Liver (tissue), 9 donors: Measurements from ENCODE around the gene GCNT2. TPM values are rescaled to one million over a fixed set of nuclear protein-coding genes. Genes with fewer than 3 reads are reported as not detected.
"Not testable (repeated sequence)": the region's sequence is repeated elsewhere in the genome, so short reads cannot be mapped to it uniquely, and the experiment has no call there.

Source experiments
- DNase-seq: peaks from one replicate; pipeline ENCODE4 v3.0.0-alpha.2; 2017; ENCODE audit warnings: low spot score
- H3K27ac ChIP-seq, 2 donors: one replicate each; pipeline ENCODE4 v1.7.0; 2013; ENCODE audit warnings: inconsistent platforms in 2 of 2, low read length in 2 of 2, control low read depth in 1 of 2, low read depth in 1 of 2, mild to moderate bottlenecking in 1 of 2
- H3K27me3 ChIP-seq, 4 donors: one replicate each; pipeline versions ENCODE4 v1.6.1 to v1.7.0; 2013; ENCODE audit warnings: low read length in 3 of 4, inconsistent platforms in 1 of 4, mild to moderate bottlenecking in 1 of 4, moderate library complexity in 1 of 4; ENCODE audit not compliant: control insufficient read depth in 4 of 4, insufficient read depth in 4 of 4
- H3K36me3 ChIP-seq, 4 donors: one replicate each; pipeline versions ENCODE4 v1.6.1 to v1.7.0; 2013; ENCODE audit warnings: low read length in 3 of 4, mild to moderate bottlenecking in 3 of 4, low read depth in 1 of 4, moderate library complexity in 1 of 4; ENCODE audit not compliant: control insufficient read depth in 4 of 4, insufficient read depth in 3 of 4
- H3K4me1 ChIP-seq, 4 donors: one replicate each; pipeline versions ENCODE4 v1.6.1 to v1.7.0; 2013; ENCODE audit warnings: low read length in 3 of 4, mild to moderate bottlenecking in 3 of 4, moderate library complexity in 1 of 4; ENCODE audit not compliant: control insufficient read depth in 4 of 4, insufficient read depth in 4 of 4
- H3K4me3 ChIP-seq, 3 donors: one replicate each; pipeline versions ENCODE4 v1.6.1 to v1.7.0; 2013; ENCODE audit warnings: low read length in 3 of 3, control low read depth in 1 of 3, low read depth in 1 of 3, mild to moderate bottlenecking in 1 of 3
- H3K9ac ChIP-seq, 2 donors: one replicate each; pipeline ENCODE4 v1.7.0; 2013; ENCODE audit warnings: low read length in 2 of 2, mild to moderate bottlenecking in 2 of 2, moderate library complexity in 2 of 2, control low read depth in 1 of 2, low read depth in 1 of 2
- H3K9me3 ChIP-seq, 4 donors: one replicate each; pipeline versions ENCODE4 v1.6.1 to v1.7.0; 2013; ENCODE audit warnings: low read length in 3 of 4; ENCODE audit not compliant: control insufficient read depth in 4 of 4
- CTCF ChIP-seq: fragments of 150-350 bp; IDR thresholded peaks from 2 replicates; pipeline ENCODE4 v1.5.1; 2017; ENCODE audit warnings: improper control_type of control experiment, low read depth, low read length; ENCODE audit not compliant: missing input control
- EGR1 ChIP-seq, 2 donors: IDR thresholded peaks; 2 replicates each; pipeline ENCODE4 v1.6.1; 2016 to 2018; ENCODE audit warnings: antibody characterized with exemption in 2 of 2, low read depth in 2 of 2
- FOXA1 ChIP-seq: IDR thresholded peaks from 2 replicates; pipeline ENCODE4 v1.6.1; 2016; ENCODE audit warnings: antibody characterized with exemption
- FOXA2 ChIP-seq: IDR thresholded peaks from 2 replicates; pipeline ENCODE4 v1.6.1; 2016; ENCODE audit warnings: antibody characterized with exemption
- GABPA ChIP-seq, 2 donors: IDR thresholded peaks in 1 of 2; conservative IDR thresholded peaks in 1 of 2; 2 replicates each; pipeline ENCODE4 v1.6.1; 2016; ENCODE audit warnings: antibody characterized with exemption in 2 of 2, mild to moderate bottlenecking in 1 of 2, moderate library complexity in 1 of 2
- HNF4G ChIP-seq: IDR thresholded peaks from 2 replicates; pipeline ENCODE4 v1.6.1; 2016; ENCODE audit warnings: antibody characterized with exemption
- JUND ChIP-seq, 2 donors: IDR thresholded peaks; 2 replicates each; pipeline ENCODE4 v1.6.1; 2016; ENCODE audit warnings: antibody characterized with exemption in 2 of 2
- MAX ChIP-seq: IDR thresholded peaks from 2 replicates; pipeline ENCODE4 v1.6.1; 2016; ENCODE audit warnings: antibody characterized with exemption
- RAD21 ChIP-seq, 2 donors: IDR thresholded peaks; 2 replicates each; pipeline ENCODE4 v1.6.1; 2016; ENCODE audit warnings: antibody characterized with exemption in 2 of 2, mild to moderate bottlenecking in 2 of 2
- ZBTB33 ChIP-seq: IDR thresholded peaks from 2 replicates; pipeline ENCODE4 v1.6.1; 2016; ENCODE audit warnings: antibody characterized with exemption
- WGBS: extraction: QIAGEN DNeasy Blood & Tissue Kit; methylation state at CpG from one replicate; pipeline ENCODE4 v1.1.7; 2013; 5-methylcytosine and 5-hydroxymethylcytosine counted together
- polyA plus RNA-seq, 2 donors: library from polyadenylated mRNA; stranded (reverse) in 1 of 2; unstranded in 1 of 2; fragments of 200-250 nt in 1 of 2; fragments of >200 nt in 1 of 2; fragmentation: Nextera tagmentation in 1 of 2; extraction: Ambion mirVana in 1 of 2; gene quantifications; one replicate each; pipeline versions ENCODE4 v1.2.1 to v1.2.3, GENCODE V29; 2013 to 2015
- total RNA-seq, 2 donors: library from RNA; depleted of rRNA; stranded (reverse); fragments of >200 nt; gene quantifications; one replicate each; pipeline ENCODE4 v1.2.3, GENCODE V29; 2014
- donor health status: healthy.
- donor health status: healthy.
- donor health status: healthy.
- donor health status: healthy.
- donor health status: healthy.

Gene GCNT2
- total and polyA plus RNA-seq, 4 donors = 2.8 to 16.7 (median 4.2) TPM

GRCh38 chr6:10598084-10598960 lies 77.2 kb downstream of the GCNT2 start:
- Histone ChIP-seq H3K36me3 (no peaks in the 10 kb centered on the region), H3K27me3 (no peaks in the 10 kb centered on the region), H3K9ac (no peak overlapping the region), H3K9me3 (no peaks in the 10 kb centered on the region), H3K4me3 (no peak overlapping the region), H3K4me1 (peaks cover 4 to 24% (median 18%) of the 10 kb centered on the region in 4 donors), H3K27ac (no peak overlapping the region)
- DNase-seq = no peak
- WGBS = 83% methylated on average over 11 of the region's 11 CpGs
- TF ChIP-seq HNF4G = no peak
- no peak for TF ChIP-seq CTCF
- TF ChIP-seq GABPA (IDR thresholded peaks at IDR 0.05 in 1 of 2, conservative IDR thresholded peaks at IDR 0.05 in 1 of 2) = no peak
- TF ChIP-seq FOXA2 = no peak
- no peak for TF ChIP-seq MAX
- no peak for TF ChIP-seq EGR1 (IDR thresholded peaks at IDR 0.05; ENCODE audit: low read depth in 2 of 2)
- TF ChIP-seq ZBTB33 = no peak
- TF ChIP-seq JUND (IDR thresholded peaks at IDR 0.05) = no peak
- no peak for TF ChIP-seq FOXA1

GRCh38 chr6:10599046-10599445 lies 77.9 kb downstream of the GCNT2 start:
- no peaks in the 10 kb centered on the region for H3K36me3 ChIP-seq
- H3K27ac ChIP-seq = no peak overlapping the region
- no peak overlapping the region for H3K9ac ChIP-seq
- no peak overlapping the region for H3K4me3 ChIP-seq
- no peaks in the 10 kb centered on the region for H3K9me3 ChIP-seq
- no peaks in the 10 kb centered on the region for H3K27me3 ChIP-seq
- DNase-seq = no peak
- H3K4me1 ChIP-seq = peaks cover 4 to 21% (median 17%) of the 10 kb centered on the region in 4 donors
- 95% methylated on average over 7 of the region's 7 CpGs for WGBS
- TF ChIP-seq RAD21 (IDR thresholded peaks at IDR 0.05) = no peak

- H3K36me3 ChIP-seq, H3K27ac ChIP-seq, H3K9ac ChIP-seq, H3K27me3 ChIP-seq, H3K4me3 ChIP-seq, H3K9me3 ChIP-seq, DNase-seq: not testable (repeated sequence)
- H3K4me1 ChIP-seq = peaks cover 4 to 20% (median 16%) of the 10 kb centered on the region in 4 donors
- WGBS = 93% methylated on average over 5 of the region's 5 CpGs
Observed at GRCh38 chr6:10600681-10601080, 79.5 kb downstream of the GCNT2 start.
